Astrocyte (in vitro differentiated cells and primary cell): ENCODE data around the gene PSMA7. TPM values are rescaled to one million over a fixed set of nuclear protein-coding genes. Genes with fewer than 3 reads are reported as not detected.

ENCODE experiments used
- DNase-seq: peaks from one replicate; pipeline ENCODE4 v3.0.0-alpha.2; 2010; ENCODE audit warnings: low read depth
- FAIRE-seq: peaks from 2 replicates; lab custom pipeline; 2011; peaks lifted over from hg19 to GRCh38; lab: Jason Lieb, UNC
- H2AFZ ChIP-seq: 2 replicates; pipeline ENCODE4 v1.6.0; 2012; ENCODE audit warnings: low read depth, low read length, inconsistent platforms
- H3K27ac ChIP-seq: 2 replicates; pipeline ENCODE4 v1.5.1; 2011; ENCODE audit warnings: low read depth, low read length, inconsistent platforms
- H3K27me3 ChIP-seq: 2 replicates; pipeline ENCODE4 v1.6.0; 2011; ENCODE audit warnings: low read length, inconsistent platforms; ENCODE audit not compliant: insufficient read depth
- H3K36me3 ChIP-seq: 2 replicates; pipeline ENCODE4 v1.5.1; 2011; ENCODE audit warnings: low read length, inconsistent platforms; ENCODE audit not compliant: insufficient read depth
- H3K4me1 ChIP-seq: 2 replicates; pipeline ENCODE4 v1.5.1; 2011; ENCODE audit warnings: low read length, inconsistent platforms; ENCODE audit not compliant: insufficient read depth
- H3K4me2 ChIP-seq: 2 replicates; pipeline ENCODE4 v1.6.0; 2012; ENCODE audit warnings: low read length, inconsistent platforms
- H3K4me3 ChIP-seq: 2 replicates; pipeline ENCODE4 v1.5.1; 2011; ENCODE audit warnings: low read depth, mild to moderate bottlenecking, low read length, inconsistent platforms; ENCODE audit not compliant: insufficient read depth
- H3K79me2 ChIP-seq: 2 replicates; pipeline ENCODE4 v1.6.0; 2012; ENCODE audit warnings: mild to moderate bottlenecking, low read length, inconsistent platforms; ENCODE audit not compliant: insufficient read depth
- H3K9ac ChIP-seq: 2 replicates; pipeline ENCODE4 v1.6.0; 2012; ENCODE audit warnings: mild to moderate bottlenecking, low read length, inconsistent platforms
- H3K9me3 ChIP-seq: 2 replicates; pipeline ENCODE4 v1.5.1; 2012; ENCODE audit warnings: low read depth, mild to moderate bottlenecking, low read length, inconsistent platforms; ENCODE audit not compliant: insufficient read depth
- H4K20me1 ChIP-seq: 2 replicates; pipeline ENCODE4 v1.6.0; 2012; ENCODE audit warnings: low read length, inconsistent platforms; ENCODE audit not compliant: insufficient read depth
- H3K27ac Mint-ChIP-seq: one replicate; pipeline ENCODE4 v1.8.0; 2021; ENCODE audit warnings: mild to moderate bottlenecking, mixed read lengths; ENCODE audit not compliant: unreplicated experiment
- H3K27me3 Mint-ChIP-seq: one replicate; pipeline ENCODE4 v1.8.0; 2021; ENCODE audit warnings: low read depth, mixed read lengths; ENCODE audit not compliant: unreplicated experiment
- H3K36me3 Mint-ChIP-seq: one replicate; pipeline ENCODE4 v1.8.0; 2021; ENCODE audit warnings: low read depth, mixed read lengths; ENCODE audit not compliant: unreplicated experiment
- H3K4me1 Mint-ChIP-seq: one replicate; pipeline ENCODE4 v1.8.0; 2021; ENCODE audit warnings: low read depth, mixed read lengths; ENCODE audit not compliant: unreplicated experiment
- H3K4me3 Mint-ChIP-seq: one replicate; pipeline ENCODE4 v1.8.0; 2021; ENCODE audit warnings: mild to moderate bottlenecking, moderate library complexity, mixed read lengths; ENCODE audit not compliant: unreplicated experiment
- H3K9me3 Mint-ChIP-seq: one replicate; pipeline ENCODE4 v1.8.0; 2021; ENCODE audit warnings: mild to moderate bottlenecking, mixed read lengths; ENCODE audit not compliant: unreplicated experiment
- EZH2 ChIP-seq: IDR thresholded peaks from 2 replicates; pipeline ENCODE4 v1.6.1; 2012; ENCODE audit warnings: mild to moderate bottlenecking, low read length, inconsistent platforms; ENCODE audit not compliant: insufficient read depth
- total RNA-seq: library from RNA; stranded (reverse); gene quantifications from 2 replicates; pipeline ENCODE4 v1.2.1, GENCODE V29; 2021
- TF ChIP-seq, protein P1 (sequence below): IDR thresholded peaks from 2 replicates; pipeline ENCODE4 v1.5.1; 2011; ENCODE audit warnings: low read depth, mild to moderate bottlenecking, inconsistent platforms, low read length, moderate library complexity; ENCODE audit not compliant: insufficient read depth

PSMA7 gene
- total RNA-seq, 1 donor from 2014 or later: 324 TPM

DNA sequence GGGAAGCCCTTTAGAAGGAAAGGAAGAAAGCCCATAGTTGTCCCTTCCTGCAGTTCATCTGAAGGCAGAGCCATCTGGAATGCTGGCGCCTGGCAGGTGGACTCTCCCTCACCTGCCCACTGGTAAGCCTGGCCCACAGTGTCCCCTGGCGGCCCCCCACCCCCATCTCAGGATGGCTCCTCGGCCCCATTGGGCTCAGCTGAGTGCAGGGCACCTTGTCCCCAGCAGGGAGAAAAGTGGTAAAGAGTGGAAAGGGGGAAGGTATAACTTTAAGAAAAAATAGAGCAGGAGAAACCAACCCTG is 13.0 kb upstream of the PSMA7 start:
- H3K9me3 Mint-ChIP-seq: peaks cover 3% of the 10 kb centered on the region
- Histone ChIP-seq H3K79me2 (peaks cover 93% of the 10 kb centered on the region), H3K27me3 (no peaks in the 10 kb centered on the region), H3K9me3 (no peaks in the 10 kb centered on the region), H3K4me1 (peaks cover 44% of the 10 kb centered on the region), H3K9ac (no peak overlapping the region), H2AFZ (no peak overlapping the region), H4K20me1 (peaks cover 96% of the 10 kb centered on the region), H3K4me2 (no peak overlapping the region), H3K4me3 (no peak overlapping the region), H3K27ac (no peak overlapping the region), H3K36me3 (no peaks in the 10 kb centered on the region)
- no peak for FAIRE-seq
- H3K27ac Mint-ChIP-seq: no peak overlapping the region
- TF ChIP-seq, protein P1, sequence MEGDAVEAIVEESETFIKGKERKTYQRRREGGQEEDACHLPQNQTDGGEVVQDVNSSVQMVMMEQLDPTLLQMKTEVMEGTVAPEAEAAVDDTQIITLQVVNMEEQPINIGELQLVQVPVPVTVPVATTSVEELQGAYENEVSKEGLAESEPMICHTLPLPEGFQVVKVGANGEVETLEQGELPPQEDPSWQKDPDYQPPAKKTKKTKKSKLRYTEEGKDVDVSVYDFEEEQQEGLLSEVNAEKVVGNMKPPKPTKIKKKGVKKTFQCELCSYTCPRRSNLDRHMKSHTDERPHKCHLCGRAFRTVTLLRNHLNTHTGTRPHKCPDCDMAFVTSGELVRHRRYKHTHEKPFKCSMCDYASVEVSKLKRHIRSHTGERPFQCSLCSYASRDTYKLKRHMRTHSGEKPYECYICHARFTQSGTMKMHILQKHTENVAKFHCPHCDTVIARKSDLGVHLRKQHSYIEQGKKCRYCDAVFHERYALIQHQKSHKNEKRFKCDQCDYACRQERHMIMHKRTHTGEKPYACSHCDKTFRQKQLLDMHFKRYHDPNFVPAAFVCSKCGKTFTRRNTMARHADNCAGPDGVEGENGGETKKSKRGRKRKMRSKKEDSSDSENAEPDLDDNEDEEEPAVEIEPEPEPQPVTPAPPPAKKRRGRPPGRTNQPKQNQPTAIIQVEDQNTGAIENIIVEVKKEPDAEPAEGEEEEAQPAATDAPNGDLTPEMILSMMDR: no peak
- no peak for TF ChIP-seq EZH2
- no peak for DNase-seq
- no peaks in the 10 kb centered on the region for H3K27me3 Mint-ChIP-seq
- peaks cover 44% of the 10 kb centered on the region for H3K36me3 Mint-ChIP-seq
- peaks cover 13% of the 10 kb centered on the region for H3K4me1 Mint-ChIP-seq
- no peak overlapping the region for H3K4me3 Mint-ChIP-seq

DNA sequence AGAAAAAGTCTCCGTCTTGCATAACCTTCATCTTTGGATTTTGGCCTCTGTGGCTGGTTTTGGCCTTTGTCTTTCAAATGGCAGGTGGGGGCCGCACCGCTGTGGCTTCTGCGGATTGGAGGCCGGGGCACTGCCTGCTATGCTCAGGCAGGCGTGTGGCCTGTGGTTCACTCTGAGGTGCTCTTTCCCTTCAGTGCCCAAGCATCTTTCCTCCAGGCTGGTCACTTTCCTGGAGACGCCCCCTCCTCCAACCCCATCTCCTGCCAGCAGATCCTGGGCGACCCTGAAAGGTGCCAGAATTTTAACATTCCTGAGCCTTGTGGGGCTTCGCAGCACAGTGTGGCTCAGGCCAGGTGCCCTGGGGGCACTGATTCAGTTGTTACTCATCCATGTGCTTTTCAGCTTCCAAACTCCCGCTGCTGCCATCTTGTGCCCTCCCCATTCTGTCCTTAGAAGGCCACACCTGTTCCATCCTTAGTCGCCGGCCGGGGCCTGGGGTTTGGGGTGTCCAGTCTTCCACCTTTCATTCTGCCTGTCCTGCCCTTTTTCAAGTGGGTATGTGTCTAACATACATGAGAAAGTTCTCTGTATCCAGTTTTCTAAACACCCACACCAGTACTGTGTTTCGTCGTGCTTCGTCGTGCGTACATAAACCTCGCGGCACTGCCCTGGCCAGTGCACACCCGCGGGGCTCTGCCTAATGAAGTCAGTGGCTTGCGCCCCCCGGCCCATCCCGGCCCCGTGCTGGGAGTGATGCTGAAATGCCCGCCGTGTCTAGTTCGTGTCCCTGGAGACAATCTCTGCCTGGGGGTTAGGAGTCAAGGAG is 12.4 kb upstream of the PSMA7 start:
- TF ChIP-seq EZH2: no peak
- TF ChIP-seq, protein P1: no peak
- Histone ChIP-seq H3K4me3 (no peak overlapping the region), H3K4me1 (peaks cover 38% of the 10 kb centered on the region), H3K27ac (no peak overlapping the region), H3K27me3 (no peaks in the 10 kb centered on the region), H2AFZ (no peak overlapping the region), H3K36me3 (no peaks in the 10 kb centered on the region), H3K4me2 (no peak overlapping the region), H3K9me3 (no peaks in the 10 kb centered on the region), H3K9ac (no peak overlapping the region), H4K20me1 (peaks cover 96% of the 10 kb centered on the region), H3K79me2 (peaks cover 94% of the 10 kb centered on the region)
- Mint-ChIP-seq H3K4me3 (no peak overlapping the region), H3K27me3 (no peaks in the 10 kb centered on the region), H3K36me3 (peaks cover 42% of the 10 kb centered on the region), H3K9me3 (peaks cover 3% of the 10 kb centered on the region), H3K4me1 (peaks cover 10% of the 10 kb centered on the region), H3K27ac (no peak overlapping the region)
- no peak for DNase-seq
- no peak for FAIRE-seq

- Mint-ChIP-seq H3K27ac (no peak overlapping the region), H3K4me1 (peaks cover 11% of the 10 kb centered on the region), H3K27me3 (no peaks in the 10 kb centered on the region)
Measured at GRCh38 chr20:62151835-62152364, 8.7 kb upstream of the PSMA7 start.

More at GRCh38 chr20:62151835-62152364, 8.7 kb upstream of the PSMA7 start:
- H3K27me3 ChIP-seq: no peaks in the 10 kb centered on the region
- Mint-ChIP-seq H3K4me3 (no peak overlapping the region), H3K36me3 (peaks cover 31% of the 10 kb centered on the region), H3K9me3 (peaks cover 3% of the 10 kb centered on the region)
- no peak for TF ChIP-seq EZH2
- TF ChIP-seq, protein P1: no peak
- no peak for FAIRE-seq
- H3K27ac ChIP-seq: no peak overlapping the region
- DNase-seq: no peak
- no peak overlapping the region for H3K9ac ChIP-seq
- H3K36me3 ChIP-seq: no peaks in the 10 kb centered on the region
- peaks cover 24% of the 10 kb centered on the region for H3K4me1 ChIP-seq
- H2AFZ ChIP-seq: no peak overlapping the region
- no peak overlapping the region for H3K4me2 ChIP-seq
- H4K20me1 ChIP-seq: peaks cover 98% of the 10 kb centered on the region
- H3K79me2 ChIP-seq: peaks cover 98% of the 10 kb centered on the region
- no peaks in the 10 kb centered on the region for H3K9me3 ChIP-seq
- no peak overlapping the region for H3K4me3 ChIP-seq
